ENCODE data around the gene ZNF471. TPM values are rescaled to one million over a fixed set of nuclear protein-coding genes. Genes with fewer than 3 reads are reported as not detected.

Gene ZNF471
- total and polyA plus RNA-seq, 12 donors, result 2.9 to 16.0 (median 6.6) TPM

- intact Hi-C loops (cut with DNase I), result no loop called here
- H3K4me1 ChIP-seq (replicated peaks in 1 of 2), result no peaks in the 10 kb centered on the region
- no peak for TF ChIP-seq CTCF (IDR thresholded peaks at IDR 0.05)
- no peak for TF ChIP-seq POLR2A (IDR thresholded peaks at IDR 0.05)
- 95 to 98% (median 97%) methylated on average over 3 of the region's 3 CpGs for WGBS, 4 donors
- H3K9me3 ChIP-seq (replicated peaks in 1 of 3), result peaks cover 0 to 91% (median 39%) of the 10 kb centered on the region in 3 donors
- H3K27ac ChIP-seq, result no peak overlapping the region
- no peak for DNase-seq
- H3K4me3 ChIP-seq, result no peak overlapping the region
- no peaks in the 10 kb centered on the region for H3K27me3 ChIP-seq
- H3K36me3 ChIP-seq (replicated peaks in 1 of 2), result peaks cover 0 to 6% of the 10 kb centered on the region in 2 donors
Observed at GRCh38 chr19:56573914-56574313, 66.3 kb downstream of the ZNF471 start.

- no peaks in the 10 kb centered on the region for H3K27me3 ChIP-seq
- TF ChIP-seq CTCF (IDR thresholded peaks at IDR 0.05), result no peak
- TF ChIP-seq POLR2A (IDR thresholded peaks at IDR 0.05), result no peak
- H3K27ac ChIP-seq, result no peak overlapping the region
- no peak overlapping the region for H3K4me3 ChIP-seq
- 94 to 98% (median 97%) methylated on average over 11 of the region's 11 CpGs for WGBS, 4 donors
- H3K36me3 ChIP-seq (replicated peaks in 1 of 2), result peaks cover 0 to 6% of the 10 kb centered on the region in 2 donors
- no peak for DNase-seq
- H3K9me3 ChIP-seq (replicated peaks in 1 of 3), result peaks cover 2 to 94% (median 57%) of the 10 kb centered on the region in 3 donors
- intact Hi-C loops (cut with DNase I), result no loop called here
- no peaks in the 10 kb centered on the region for H3K4me1 ChIP-seq (replicated peaks in 1 of 2)
Observed at GRCh38 chr19:56577719-56578602, 70.3 kb downstream of the ZNF471 start.

Other genes with a start within 250 kb of the ZNF471 start
- under 1 TPM in 4 of 9 donors, not detected in 5; 0.33 to 0.69 (median 0.50) TPM for gene EDDM13, start 235.1 kb upstream of the ZNF471 start, total RNA-seq
- 1 to 10 TPM in 1 of 3 donors, under 1 TPM in 1, not detected in 1; 0.64 to 1.0 TPM for gene EDDM13, start 235.1 kb upstream of the ZNF471 start, polyA plus RNA-seq
- 10 to 100 TPM in 3 of 9 donors, 1 to 10 TPM in 6; 4.8 to 20.1 (median 8.1) TPM for gene ZSCAN5A, start 193.0 kb upstream of the ZNF471 start, total RNA-seq
- gene ZSCAN5A, start 193.0 kb upstream of the ZNF471 start, polyA plus RNA-seq, result 10 to 100 TPM in 1 of 3 donors, 1 to 10 TPM in 2; 4.5 to 10.9 (median 8.2) TPM
- 1 to 10 TPM; 3.6 to 9.7 (median 6.0) TPM for gene ZNF582, start 114.3 kb upstream of the ZNF471 start, total RNA-seq
- 1 to 10 TPM; 7.6 to 8.8 (median 8.7) TPM for gene ZNF582, start 114.3 kb upstream of the ZNF471 start, polyA plus RNA-seq
- 10 to 100 TPM in 1 of 9 donors, 1 to 10 TPM in 8; 4.0 to 11.0 (median 6.3) TPM for gene ZNF583, start 103.5 kb upstream of the ZNF471 start, total RNA-seq
- gene ZNF583, start 103.5 kb upstream of the ZNF471 start, polyA plus RNA-seq, result 10 to 100 TPM in 1 of 3 donors, 1 to 10 TPM in 2; 1.5 to 10.1 (median 2.7) TPM
- gene ZNF667, start 30.5 kb upstream of the ZNF471 start, total RNA-seq, result 10 to 100 TPM in 2 of 9 donors, 1 to 10 TPM in 7; 1.6 to 12.6 (median 6.5) TPM
- 10 to 100 TPM in 2 of 3 donors, 1 to 10 TPM in 1; 8.8 to 18.0 (median 10.7) TPM for gene ZNF667, start 30.5 kb upstream of the ZNF471 start, polyA plus RNA-seq
- 1 to 10 TPM; 4.0 to 9.5 (median 7.0) TPM for gene ZFP28, start 31.1 kb downstream of the ZNF471 start, total RNA-seq
- gene ZFP28, start 31.1 kb downstream of the ZNF471 start, polyA plus RNA-seq, result 1 to 10 TPM; 7.0 to 9.3 (median 8.1) TPM
- 1 to 10 TPM; 1.4 to 7.5 (median 5.6) TPM for gene ZNF470, start 59.6 kb downstream of the ZNF471 start, total RNA-seq
- 10 to 100 TPM in 1 of 3 donors, 1 to 10 TPM in 2; 5.5 to 16.2 (median 7.4) TPM for gene ZNF470, start 59.6 kb downstream of the ZNF471 start, polyA plus RNA-seq
- gene ZNF71, start 87.4 kb downstream of the ZNF471 start, total RNA-seq, result 1 to 10 TPM; 5.1 to 8.4 (median 5.8) TPM
- 1 to 10 TPM; 2.3 to 2.6 (median 2.4) TPM for gene ZNF71, start 87.4 kb downstream of the ZNF471 start, polyA plus RNA-seq
- gene SMIM17, start 135.3 kb downstream of the ZNF471 start, total RNA-seq, result under 1 TPM in 4 of 9 donors, not detected in 5; 0.22 to 0.67 (median 0.37) TPM
- under 1 TPM in 2 of 3 donors, not detected in 1; 0.07 to 0.35 TPM for gene SMIM17, start 135.3 kb downstream of the ZNF471 start, polyA plus RNA-seq
- gene ZNF835, start 163.9 kb downstream of the ZNF471 start, total RNA-seq, result 10 to 100 TPM in 1 of 9 donors, 1 to 10 TPM in 8; 2.4 to 37.5 (median 5.1) TPM
- gene ZNF835, start 163.9 kb downstream of the ZNF471 start, polyA plus RNA-seq, result 1 to 10 TPM in 1 of 3 donors, under 1 TPM in 2; 0.30 to 1.0 (median 0.97) TPM

Data from adrenal gland (tissue), 12 donors.